A549 (cell line): ENCODE data around the gene LTBP4. TPM values are rescaled to one million over a fixed set of nuclear protein-coding genes. Genes with fewer than 3 reads are reported as not detected.
A peak's percentile ranks its signal among the peaks of the same experiment; 100 is the strongest.

Experiments used
- ATAC-seq, 2 experiments: fragments of 200-7000 bp in 1 of 2; fragments of >200 bp in 1 of 2; cut with Nextera tagmentation in 1 of 2; cut with Tn5 transposase in 1 of 2; 3 replicates each; pipeline versions ENCODE4 v1.8.0 to v1.9.1; 2018 to 2020; ENCODE audit warnings: mild to moderate bottlenecking in 1 of 2, moderate library complexity in 1 of 2
- CTCF ChIA-PET: fragments of 300-600 bp; sonication (Branson Sonifier 250); formaldehyde crosslinking; extraction: SDS; loops from one replicate; lab custom pipeline; 2021; ENCODE audit warnings: antibody characterized with exemption, inconsistent platforms; lab: Yijun Ruan, JAX
- POLR2A ChIA-PET: fragments of 350-600 bp; formaldehyde crosslinking; extraction: SDS; loops from one replicate; lab custom pipeline; 2021; ENCODE audit warnings: antibody characterized with exemption, inconsistent platforms; lab: Yijun Ruan, JAX
- DNase-seq, 2 experiments: peaks; one replicate each; pipeline versions ENCODE4 v3.0.0 to v3.0.0-alpha.2; 2011 to 2016; ENCODE audit warnings: low read depth in 1 of 2, low spot score in 1 of 2
- FAIRE-seq: peaks from 2 replicates; lab custom pipeline; 2011; peaks lifted over from hg19 to GRCh38; lab: Jason Lieb, UNC
- H3K27ac ChIP-seq, 2 experiments: fragments of >200 bp; sonication (Bioruptor Twin); formaldehyde crosslinking; 3 replicates each; pipeline ENCODE4 v1.5.1; 2016 to 2017
- H3K4me1 ChIP-seq: fragments of >200 bp; sonication (Bioruptor Twin); formaldehyde crosslinking; 3 replicates; pipeline ENCODE4 v1.6.1; 2016
- H3K4me2 ChIP-seq: fragments of >200 bp; sonication (Bioruptor Twin); formaldehyde crosslinking; 3 replicates; pipeline ENCODE4 v1.6.1; 2016
- H3K4me3 ChIP-seq: fragments of >200 bp; sonication (Bioruptor Twin); formaldehyde crosslinking; 3 replicates; pipeline ENCODE4 v1.5.1; 2016
- H3K9me3 ChIP-seq: fragments of >200 bp; sonication (Bioruptor Twin); formaldehyde crosslinking; 3 replicates; pipeline ENCODE4 v1.6.1; 2016
- CBX8 ChIP-seq: fragments of 200-600 bp; sonication (generic); IDR thresholded peaks from 2 replicates; pipeline ENCODE4 v1.6.1; 2016
- CHD4 ChIP-seq: fragments of 200-600 bp; sonication (generic); IDR thresholded peaks from 2 replicates; pipeline ENCODE4 v1.6.1; 2016; ENCODE audit warnings: antibody characterized with exemption, mild to moderate bottlenecking, borderline replicate concordance
- EHMT2 ChIP-seq: fragments of 200-600 bp; sonication (generic); IDR thresholded peaks from 2 replicates; pipeline ENCODE4 v1.6.1; 2016; ENCODE audit warnings: antibody characterized with exemption, low read depth, mild to moderate bottlenecking, moderate library complexity
- FOSB ChIP-seq: fragments of 250-450 bp; sonication (Bioruptor Pico); IDR thresholded peaks from 2 replicates; pipeline ENCODE4 v1.5.0; 2020; ENCODE audit warnings: mild to moderate bottlenecking, moderate library complexity
- FOXS1 ChIP-seq: fragments of 250-450 bp; sonication (Bioruptor Pico); IDR thresholded peaks from 2 replicates; pipeline ENCODE4 v1.5.0; 2020; ENCODE audit warnings: mild to moderate bottlenecking, moderate library complexity
- JUN ChIP-seq, 2 experiments: fragments of >200 bp; sonication (Bioruptor Twin); formaldehyde crosslinking; IDR thresholded peaks; 2 replicates in 1 of 2; 3 replicates in 1 of 2; pipeline ENCODE4 v1.6.1; 2016 to 2017
- KDM1A ChIP-seq: fragments of 200-600 bp; sonication (generic); IDR thresholded peaks from 2 replicates; pipeline ENCODE4 v1.6.1; 2016; ENCODE audit warnings: low read depth, mild to moderate bottlenecking
- MYC ChIP-seq: IDR thresholded peaks from 2 replicates; pipeline ENCODE4 v1.6.1; 2012; ENCODE audit warnings: mild to moderate bottlenecking, inconsistent platforms, low read length, improper control_type of control experiment, borderline replicate concordance
- POLR2A ChIP-seq: IDR thresholded peaks from 2 replicates; pipeline ENCODE4 v1.6.1; 2012; ENCODE audit warnings: mild to moderate bottlenecking, low read length
- TFCP2L1 ChIP-seq: fragments of 250-450 bp; sonication (Bioruptor Pico); IDR thresholded peaks from 2 replicates; pipeline ENCODE4 v1.5.0; 2021; ENCODE audit warnings: mild to moderate bottlenecking
- ZFP36 ChIP-seq: fragments of 450-650 bp; IDR thresholded peaks from 2 replicates; pipeline ENCODE4 v1.6.1; 2014; ENCODE audit warnings: borderline replicate concordance; ENCODE audit not compliant: partially characterized antibody
- ZNF302 ChIP-seq: fragments of 250-450 bp; sonication (Bioruptor Pico); IDR thresholded peaks from 2 replicates; pipeline ENCODE4 v1.9.0; 2021; ENCODE audit warnings: inconsistent platforms, mild to moderate bottlenecking, moderate library complexity
- WGBS: methylation state at CpG from one replicate; pipeline ENCODE4 v1.1.6; 2017; ENCODE audit errors: missing lambda C conversion rate; 5-methylcytosine and 5-hydroxymethylcytosine counted together
- polyA plus RNA-seq, 4 experiments: library from polyadenylated mRNA; depleted of rRNA in 3 of 4; stranded (reverse); fragments of >200 nt; fragmentation: RNase III in 1 of 4; extraction: RNeasy Plus Mini Kit Qiagen cat#74134 plus additional on column Dnase treatment in 1 of 4; gene quantifications; 2 replicates in 3 of 4; 3 replicates in 1 of 4; pipeline ENCODE4 v1.2.3, GENCODE V29; 2011 to 2017
- TF ChIP-seq, protein P1 (sequence below): fragments of 250-450 bp; sonication (Bioruptor Pico); IDR thresholded peaks from 2 replicates; pipeline ENCODE4 v1.5.0; 2021; ENCODE audit warnings: mild to moderate bottlenecking, moderate library complexity, borderline replicate concordance
- TF ChIP-seq, protein P2 (sequence below): fragments of 200-600 bp; sonication (generic); IDR thresholded peaks from 2 replicates; pipeline ENCODE4 v1.6.1; 2016; ENCODE audit warnings: antibody characterized with exemption, mild to moderate bottlenecking, moderate library complexity
- TF ChIP-seq, protein P3 (sequence below): fragments of 450-650 bp; IDR thresholded peaks from 2 replicates; pipeline ENCODE4 v1.6.1; 2014; ENCODE audit warnings: antibody characterized with exemption

Gene LTBP4
- polyA plus RNA-seq, 2 of the 4 experiments (the other 2 are of a cell fraction): 23.1 to 43.2 TPM

DNA sequence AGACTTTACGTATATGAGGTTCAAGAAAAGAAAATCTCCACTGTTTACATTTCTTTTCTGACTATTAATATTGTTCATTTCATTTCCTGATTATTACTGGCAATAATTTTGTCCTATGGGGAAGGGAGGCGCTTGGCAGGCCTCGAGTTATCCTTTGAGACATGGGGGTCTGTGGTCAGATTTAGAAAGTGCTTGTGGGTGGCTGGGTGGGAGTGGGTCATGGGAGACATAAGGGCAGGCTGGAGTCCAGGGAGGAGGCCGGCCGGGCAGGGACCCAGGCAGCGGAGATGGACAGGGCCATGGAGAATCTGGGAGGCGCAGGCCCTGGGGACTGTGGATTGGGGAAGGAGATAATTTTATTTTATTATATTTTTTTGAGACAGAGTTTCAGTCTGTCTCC lies 40.1 kb downstream of the LTBP4 start:
- no peak overlapping the region for H3K4me3 ChIP-seq
- H3K9me3 ChIP-seq: no peaks in the 10 kb centered on the region
- no peak for TF ChIP-seq FOSB
- no peak for TF ChIP-seq KDM1A
- TF ChIP-seq ZNF302 (CRISPR knock-in tag): no peak
- no peak for TF ChIP-seq CBX8
- TF ChIP-seq FOXS1 (CRISPR knock-in tag): no peak
- TF ChIP-seq ZFP36: no peak
- TF ChIP-seq, protein P1, sequence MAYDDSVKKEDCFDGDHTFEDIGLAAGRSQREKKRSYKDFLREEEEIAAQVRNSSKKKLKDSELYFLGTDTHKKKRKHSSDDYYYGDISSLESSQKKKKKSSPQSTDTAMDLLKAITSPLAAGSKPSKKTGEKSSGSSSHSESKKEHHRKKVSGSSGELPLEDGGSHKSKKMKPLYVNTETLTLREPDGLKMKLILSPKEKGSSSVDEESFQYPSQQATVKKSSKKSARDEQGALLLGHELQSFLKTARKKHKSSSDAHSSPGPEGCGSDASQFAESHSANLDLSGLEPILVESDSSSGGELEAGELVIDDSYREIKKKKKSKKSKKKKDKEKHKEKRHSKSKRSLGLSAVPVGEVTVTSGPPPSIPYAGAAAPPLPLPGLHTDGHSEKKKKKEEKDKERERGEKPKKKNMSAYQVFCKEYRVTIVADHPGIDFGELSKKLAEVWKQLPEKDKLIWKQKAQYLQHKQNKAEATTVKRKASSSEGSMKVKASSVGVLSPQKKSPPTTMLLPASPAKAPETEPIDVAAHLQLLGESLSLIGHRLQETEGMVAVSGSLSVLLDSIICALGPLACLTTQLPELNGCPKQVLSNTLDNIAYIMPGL (CRISPR knock-in tag): no peak
- no peak for TF ChIP-seq MYC
- no peak for TF ChIP-seq CHD4
- no peak for TF ChIP-seq EHMT2
- TF ChIP-seq JUN (IDR thresholded peaks at IDR 0.05): no peak
- no peak for TF ChIP-seq TFCP2L1
- TF ChIP-seq, protein P2, sequence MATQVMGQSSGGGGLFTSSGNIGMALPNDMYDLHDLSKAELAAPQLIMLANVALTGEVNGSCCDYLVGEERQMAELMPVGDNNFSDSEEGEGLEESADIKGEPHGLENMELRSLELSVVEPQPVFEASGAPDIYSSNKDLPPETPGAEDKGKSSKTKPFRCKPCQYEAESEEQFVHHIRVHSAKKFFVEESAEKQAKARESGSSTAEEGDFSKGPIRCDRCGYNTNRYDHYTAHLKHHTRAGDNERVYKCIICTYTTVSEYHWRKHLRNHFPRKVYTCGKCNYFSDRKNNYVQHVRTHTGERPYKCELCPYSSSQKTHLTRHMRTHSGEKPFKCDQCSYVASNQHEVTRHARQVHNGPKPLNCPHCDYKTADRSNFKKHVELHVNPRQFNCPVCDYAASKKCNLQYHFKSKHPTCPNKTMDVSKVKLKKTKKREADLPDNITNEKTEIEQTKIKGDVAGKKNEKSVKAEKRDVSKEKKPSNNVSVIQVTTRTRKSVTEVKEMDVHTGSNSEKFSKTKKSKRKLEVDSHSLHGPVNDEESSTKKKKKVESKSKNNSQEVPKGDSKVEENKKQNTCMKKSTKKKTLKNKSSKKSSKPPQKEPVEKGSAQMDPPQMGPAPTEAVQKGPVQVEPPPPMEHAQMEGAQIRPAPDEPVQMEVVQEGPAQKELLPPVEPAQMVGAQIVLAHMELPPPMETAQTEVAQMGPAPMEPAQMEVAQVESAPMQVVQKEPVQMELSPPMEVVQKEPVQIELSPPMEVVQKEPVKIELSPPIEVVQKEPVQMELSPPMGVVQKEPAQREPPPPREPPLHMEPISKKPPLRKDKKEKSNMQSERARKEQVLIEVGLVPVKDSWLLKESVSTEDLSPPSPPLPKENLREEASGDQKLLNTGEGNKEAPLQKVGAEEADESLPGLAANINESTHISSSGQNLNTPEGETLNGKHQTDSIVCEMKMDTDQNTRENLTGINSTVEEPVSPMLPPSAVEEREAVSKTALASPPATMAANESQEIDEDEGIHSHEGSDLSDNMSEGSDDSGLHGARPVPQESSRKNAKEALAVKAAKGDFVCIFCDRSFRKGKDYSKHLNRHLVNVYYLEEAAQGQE: no peak
- TF ChIP-seq, protein P3, sequence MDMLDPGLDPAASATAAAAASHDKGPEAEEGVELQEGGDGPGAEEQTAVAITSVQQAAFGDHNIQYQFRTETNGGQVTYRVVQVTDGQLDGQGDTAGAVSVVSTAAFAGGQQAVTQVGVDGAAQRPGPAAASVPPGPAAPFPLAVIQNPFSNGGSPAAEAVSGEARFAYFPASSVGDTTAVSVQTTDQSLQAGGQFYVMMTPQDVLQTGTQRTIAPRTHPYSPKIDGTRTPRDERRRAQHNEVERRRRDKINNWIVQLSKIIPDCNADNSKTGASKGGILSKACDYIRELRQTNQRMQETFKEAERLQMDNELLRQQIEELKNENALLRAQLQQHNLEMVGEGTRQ: no peak
- no peak for TF ChIP-seq POLR2A
- peaks cover 36% of the 10 kb centered on the region for H3K4me1 ChIP-seq
- peak; percentile 51 for FAIRE-seq
- no peak for ATAC-seq
- DNase-seq: no peak
- H3K27ac ChIP-seq: peak overlapping the region; percentile 72 to 84; a peak in 5 of 6 replicates
- ChIA-PET CTCF (interaction anchor here (1.6 to 12.4 kb wide), 3 partner anchors 22 to 336 kb away, joined by 4 to 409 read pairs (median 5); partner anchors contain the start of gene LTBP4), POLR2A (no interaction called here)
- WGBS: 81% methylated on average over 7 of the region's 7 CpGs
- peak overlapping the region; percentile 62 for H3K4me2 ChIP-seq

DNA sequence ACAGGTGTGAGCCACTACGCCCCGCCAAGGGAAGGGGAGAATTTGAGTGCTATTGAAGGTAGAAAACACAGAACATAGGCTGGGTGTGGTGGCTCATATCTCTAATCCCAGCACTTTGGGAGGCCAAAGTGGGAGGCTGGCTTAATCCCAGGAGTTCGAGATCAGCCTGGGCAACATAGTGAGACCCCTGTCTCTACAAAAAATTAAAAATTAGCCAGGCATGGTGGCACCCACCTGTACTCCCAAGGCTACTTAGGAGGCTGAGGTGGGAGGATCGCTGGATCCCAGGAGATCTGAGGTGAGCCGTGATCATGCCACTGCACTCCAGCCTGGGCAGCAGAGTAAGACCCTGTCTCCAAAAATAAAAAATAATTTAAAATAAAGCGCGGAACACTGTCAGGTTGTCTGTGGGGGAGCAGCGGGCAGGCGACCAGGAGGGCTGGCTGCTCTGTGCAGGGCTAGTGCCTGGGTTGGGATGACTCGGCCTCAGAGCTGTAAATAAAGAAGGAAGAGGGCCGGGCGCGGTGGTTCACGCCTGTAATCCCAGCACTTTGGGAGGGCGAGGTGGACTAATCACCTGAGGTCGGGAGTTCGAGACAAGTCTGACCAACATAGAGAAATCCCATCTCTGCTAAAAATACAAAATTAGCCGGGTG lies 41.0 kb downstream of the LTBP4 start:
- no peak for ATAC-seq
- no peak overlapping the region for H3K4me2 ChIP-seq
- no peak for DNase-seq
- peak overlapping the region in 1 of 2 experiments; percentile 84; a peak in 3 of 6 replicates for H3K27ac ChIP-seq
- no peak overlapping the region for H3K4me3 ChIP-seq
- no peak for FAIRE-seq
- WGBS: 88% methylated on average over 18 of the region's 18 CpGs
- CTCF ChIA-PET: interaction anchor here (0.8 to 5.8 kb wide), 7 partner anchors 7 to 337 kb away, joined by 3 to 195 read pairs (median 4); no protein-coding TSS in a partner anchor
- no peak for TF ChIP-seq POLR2A
- TF ChIP-seq, all 56 proteins: peak for 0
- POLR2A ChIA-PET: no interaction called here
- no peaks in the 10 kb centered on the region for H3K9me3 ChIP-seq
- peaks cover 45% of the 10 kb centered on the region for H3K4me1 ChIP-seq

DNA sequence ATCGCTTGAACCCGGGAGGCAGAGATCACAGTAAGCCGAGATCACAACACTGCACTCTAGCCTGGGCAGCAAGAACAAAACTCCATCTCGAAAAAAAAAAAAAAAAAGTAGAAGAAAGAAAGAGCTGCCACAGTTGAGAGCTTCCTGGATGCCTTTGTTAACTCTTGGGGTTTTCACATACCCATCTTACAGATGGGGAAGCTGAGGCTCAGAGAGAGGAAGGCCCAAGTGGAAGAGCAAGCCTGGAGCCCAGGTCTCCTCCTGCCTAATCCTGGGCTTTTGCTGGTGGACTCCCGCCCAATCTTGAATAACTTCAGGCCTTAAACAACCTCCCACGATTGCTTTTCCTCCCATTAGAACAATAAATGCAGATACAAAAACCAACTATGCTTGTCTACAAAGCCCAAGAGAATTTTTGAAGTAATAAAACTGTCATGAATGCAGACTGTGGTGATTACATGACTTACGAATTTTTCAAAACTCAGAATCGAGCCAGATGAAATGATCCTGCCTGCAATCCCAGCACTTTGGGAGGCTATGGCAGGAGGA lies 41.7 kb downstream of the LTBP4 start:
- Histone ChIP-seq H3K4me1 (peaks cover 46% of the 10 kb centered on the region), H3K27ac (no peak overlapping the region), H3K4me3 (no peak overlapping the region), H3K9me3 (no peaks in the 10 kb centered on the region), H3K4me2 (no peak overlapping the region)
- ATAC-seq (no peak), FAIRE-seq (no peak), DNase-seq (no peak)
- ChIA-PET POLR2A (interaction anchor here (0.6 kb wide), 1 partner anchor 1671 kb away, joined by 4 read pairs; no protein-coding TSS in a partner anchor), CTCF (interaction anchor here (0.6 to 5.8 kb wide), 11 partner anchors 8 to 337 kb away, joined by 3 to 195 read pairs (median 3); no protein-coding TSS in a partner anchor)
- WGBS: 85% methylated on average over 8 of the region's 8 CpGs
- TF ChIP-seq ZFP36: no peak
- 0 out of 2 replicates have a peak, but pooled peaks have one; percentile 62 for TF ChIP-seq KDM1A
